Upper lobe of left lung (tissue), 6 donors: ENCODE data around the gene CAMK1D. TPM values are rescaled to one million over a fixed set of nuclear protein-coding genes. Genes with fewer than 3 reads are reported as not detected.

Source experiments
- ATAC-seq, 2 donors: fragments of 200-7000 bp; cut with Tn5 transposase; one replicate each; pipeline ENCODE4 v1.9.1; 2022; ENCODE audit warnings: mild to moderate bottlenecking in 2 of 2, moderate library complexity in 2 of 2; ENCODE audit not compliant: low FRiP score in 2 of 2
- DNase-seq, 2 donors: peaks; one replicate each; pipeline ENCODE4 v3.0.0-alpha.2; 2019 to 2020
- H3K27ac ChIP-seq, 4 donors: fragments of 200-600 bp; sonication (generic); one replicate each; pipeline ENCODE4 v1.5.1; 2016 to 2019
- H3K27me3 ChIP-seq, 4 donors: fragments of 200-600 bp; sonication (generic); one replicate each; pipeline ENCODE4 v1.5.1; 2017 to 2019
- H3K36me3 ChIP-seq, 4 donors: fragments of 200-600 bp; sonication (generic); one replicate each; pipeline ENCODE4 v1.5.1; 2016 to 2019
- H3K4me1 ChIP-seq, 4 donors: fragments of 200-600 bp; sonication (generic); one replicate each; pipeline ENCODE4 v1.5.1; 2018 to 2019
- H3K4me3 ChIP-seq, 4 donors: fragments of 200-600 bp; sonication (generic); one replicate each; pipeline ENCODE4 v1.5.1; 2017 to 2019; ENCODE audit warnings: mild to moderate bottlenecking in 2 of 4, moderate library complexity in 1 of 4
- H3K9me3 ChIP-seq, 4 donors: fragments of 200-600 bp; sonication (generic); one replicate each; pipeline ENCODE4 v1.5.1; 2018 to 2019
- CTCF ChIP-seq, 6 experiments: fragments of 450-650 bp in 4 of 6; fragments of 200-600 bp in 2 of 6; sonication (generic) in 2 of 6; IDR thresholded peaks; one replicate each; pipeline ENCODE4 v1.5.1; 2016 to 2019; ENCODE audit warnings: antibody characterized with exemption in 6 of 6
- EP300 ChIP-seq, 4 donors: sonication (generic); formaldehyde crosslinking; IDR thresholded peaks; one replicate each; pipeline ENCODE4 v1.5.1; 2017; ENCODE audit warnings: antibody characterized with exemption in 4 of 4, control low read depth in 2 of 4
- POLR2A ChIP-seq, 4 donors: fragments of 450-650 bp; IDR thresholded peaks; one replicate each; pipeline ENCODE4 v1.5.1; 2016 to 2017; ENCODE audit warnings: antibody characterized with exemption in 4 of 4, mild to moderate bottlenecking in 2 of 4
- POLR2AphosphoS5 ChIP-seq, 2 donors: sonication (generic); formaldehyde crosslinking; IDR thresholded peaks; one replicate each; pipeline ENCODE4 v1.5.1; 2017; ENCODE audit warnings: antibody characterized with exemption in 2 of 2
- WGBS, 2 donors: methylation state at CpG; one replicate each; pipeline ENCODE4 v1.1.5; 2017 to 2018; 5-methylcytosine and 5-hydroxymethylcytosine counted together
- total RNA-seq, 6 donors: library from RNA; depleted of rRNA in 4 of 6; stranded (reverse); fragments of >200 nt in 4 of 6; gene quantifications; one replicate each; pipeline versions ENCODE4 v1.1.0 to v1.2.1, GENCODE V29; 2016 to 2021
- donor health status: DM: no; HTN: no; CAD: no; lungs with moderate emphysema.
- donor health status: DM: no; HTN: yes; CAD: no; lungs with severe emphysema.

The CAMK1D gene
- total RNA-seq, 6 donors from 2014 or later, result 6.2 to 29.2 (median 19.0) TPM

DNA sequence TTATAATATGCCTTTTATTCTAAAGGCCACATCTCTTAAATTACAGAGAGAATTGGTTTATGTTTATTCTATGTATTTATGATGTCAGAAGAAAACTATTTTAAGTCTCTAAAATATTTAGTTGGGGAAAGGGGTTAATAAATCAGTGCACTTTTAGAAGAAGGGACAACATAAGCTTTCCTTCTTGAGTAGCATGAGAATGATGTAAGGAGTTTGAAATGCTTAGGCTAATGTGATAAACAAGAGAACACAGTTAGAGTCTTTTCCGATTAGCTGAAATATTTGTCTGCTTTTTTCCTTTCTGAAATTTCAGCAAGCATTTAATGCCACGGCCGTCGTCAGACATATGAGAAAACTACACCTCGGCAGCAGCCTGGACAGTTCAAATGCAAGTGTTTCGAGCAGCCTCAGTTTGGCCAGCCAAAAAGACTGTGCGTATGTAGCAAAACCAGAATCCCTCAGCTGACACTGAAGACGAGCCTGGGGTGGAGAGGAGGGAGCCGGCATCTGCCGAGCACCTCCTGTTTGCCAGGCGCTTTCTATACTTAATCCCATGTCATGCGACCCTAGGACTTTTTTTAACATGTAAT is 476.0 kb downstream of the CAMK1D start:
- Histone ChIP-seq H3K36me3 (peaks cover 0 to 8% (median 0%) of the 10 kb centered on the region in 4 donors), H3K4me1 (no peaks in the 10 kb centered on the region), H3K9me3 (no peaks in the 10 kb centered on the region), H3K4me3 (no peak overlapping the region), H3K27ac (no peak overlapping the region), H3K27me3 (no peaks in the 10 kb centered on the region)
- ATAC-seq (no peak), DNase-seq (no peak)
- 79 to 84% methylated on average over 12 of the region's 12 CpGs for WGBS, 2 donors
- TF ChIP-seq POLR2AphosphoS5 (IDR thresholded peaks at IDR 0.05) (no peak), POLR2A (IDR thresholded peaks at IDR 0.05) (no peak), EP300 (IDR thresholded peaks at IDR 0.05) (no peak), CTCF (IDR thresholded peaks at IDR 0.05) (no peak)

DNA sequence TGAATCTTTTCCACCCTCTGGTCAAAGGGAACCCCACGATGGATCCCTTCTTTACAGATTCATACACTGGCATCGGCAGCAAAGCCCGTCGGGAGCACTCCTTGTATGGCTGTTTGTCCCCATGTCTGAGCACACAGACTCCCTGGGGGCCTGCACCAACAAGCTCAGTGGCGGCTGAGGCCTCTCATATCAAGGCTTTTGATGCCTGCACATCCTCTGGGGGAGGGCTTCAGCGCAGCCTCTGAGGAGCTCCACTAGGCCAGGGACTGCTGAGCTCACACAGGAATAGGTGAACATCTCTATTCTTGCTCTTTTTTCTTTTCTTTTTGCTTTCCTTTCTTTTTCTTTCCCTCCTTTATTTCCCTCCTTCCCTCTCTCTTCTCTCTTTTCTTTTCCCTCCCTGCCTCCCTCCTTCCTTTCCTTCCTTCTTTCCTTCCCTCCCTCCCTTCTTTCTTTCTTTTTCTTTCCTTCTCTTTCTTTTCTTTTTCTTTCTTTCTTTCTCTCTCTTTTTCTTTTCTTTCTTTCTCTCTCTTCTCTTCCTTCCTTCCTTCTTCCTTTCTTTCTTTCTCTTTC is 477.5 kb downstream of the CAMK1D start:
- no peaks in the 10 kb centered on the region for H3K4me1 ChIP-seq
- WGBS, 2 donors, result 74 to 82% methylated on average over 4 to 6 of the region's 6 CpGs
- no peak overlapping the region for H3K27ac ChIP-seq
- no peak overlapping the region for H3K4me3 ChIP-seq
- DNase-seq (no peak), ATAC-seq (no peak)
- H3K9me3 ChIP-seq, result no peaks in the 10 kb centered on the region
- TF ChIP-seq EP300 (IDR thresholded peaks at IDR 0.05), result no peak
- no peak for TF ChIP-seq CTCF (IDR thresholded peaks at IDR 0.05)
- TF ChIP-seq POLR2A (IDR thresholded peaks at IDR 0.05), result no peak
- no peak for TF ChIP-seq POLR2AphosphoS5 (IDR thresholded peaks at IDR 0.05)
- peaks cover 0 to 8% (median 0%) of the 10 kb centered on the region in 4 donors for H3K36me3 ChIP-seq
- no peaks in the 10 kb centered on the region for H3K27me3 ChIP-seq

DNA sequence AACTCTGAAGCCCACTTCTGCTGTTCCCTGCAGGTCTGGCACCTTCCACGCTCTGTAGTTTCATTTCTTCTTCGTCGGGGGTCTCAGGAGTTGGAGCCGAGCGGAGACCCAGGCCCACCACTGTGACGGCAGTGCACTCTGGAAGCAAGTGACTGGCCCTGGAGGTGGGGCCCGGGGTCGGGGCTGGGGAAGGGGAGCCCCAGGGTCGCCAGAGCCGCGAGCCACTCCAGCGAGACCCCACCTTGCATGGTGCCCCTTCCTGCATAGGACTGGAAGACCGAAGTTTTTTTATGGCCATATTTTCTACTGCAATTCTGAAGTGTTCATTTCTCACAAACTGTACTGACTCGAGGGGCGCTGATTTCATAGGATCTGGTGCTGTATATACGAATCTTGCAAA is 479.4 kb downstream of the CAMK1D start:
- Histone ChIP-seq H3K27ac (no peak overlapping the region), H3K27me3 (no peaks in the 10 kb centered on the region), H3K4me1 (no peaks in the 10 kb centered on the region), H3K36me3 (peaks cover 0 to 8% (median 0%) of the 10 kb centered on the region in 4 donors), H3K4me3 (no peak overlapping the region), H3K9me3 (no peaks in the 10 kb centered on the region)
- DNase-seq (no peak), ATAC-seq (no peak)
- TF ChIP-seq EP300 (IDR thresholded peaks at IDR 0.05) (no peak), POLR2AphosphoS5 (IDR thresholded peaks at IDR 0.05) (no peak), POLR2A (IDR thresholded peaks at IDR 0.05) (no peak), CTCF (IDR thresholded peaks at IDR 0.05) (no peak)
- 94 to 96% methylated on average over 16 of the region's 16 CpGs for WGBS, 2 donors

DNA sequence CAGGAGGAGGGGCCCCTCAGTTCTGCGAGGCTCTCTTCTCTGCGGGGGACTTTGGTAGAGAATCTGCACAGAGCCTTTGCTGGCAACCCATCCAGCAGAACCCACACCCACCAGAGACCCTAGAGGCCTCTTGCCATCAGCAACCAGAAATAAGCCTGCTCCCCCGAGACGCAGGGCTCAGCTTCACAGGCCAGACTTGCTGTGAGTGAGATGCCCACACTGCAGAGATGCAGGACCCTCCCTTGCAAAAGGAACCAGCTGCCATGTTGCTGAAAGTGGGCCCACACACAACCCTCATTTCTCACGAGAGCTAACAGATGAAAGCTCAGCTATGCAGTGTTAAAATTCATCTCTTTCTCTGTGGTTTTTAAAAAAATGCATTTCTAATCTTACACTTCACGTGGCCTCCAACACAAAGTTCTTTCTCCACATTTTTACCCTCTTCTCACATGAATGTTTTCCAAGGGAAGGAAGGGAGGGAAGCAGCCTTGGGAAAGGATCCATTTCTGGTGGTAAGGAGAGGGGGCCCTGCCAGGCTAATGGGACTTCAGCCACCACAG is 480.6 kb downstream of the CAMK1D start:
- WGBS, 2 donors, result 88% methylated on average over 6 of the region's 6 CpGs
- peaks cover 0 to 8% (median 0%) of the 10 kb centered on the region in 4 donors for H3K36me3 ChIP-seq

More for the DNA sequence above, 480.6 kb downstream of the CAMK1D start:
- no peaks in the 10 kb centered on the region for H3K27me3 ChIP-seq
- ATAC-seq (no peak), DNase-seq (no peak)
- H3K9me3 ChIP-seq, result no peaks in the 10 kb centered on the region
- H3K4me3 ChIP-seq, result no peak overlapping the region
- no peaks in the 10 kb centered on the region for H3K4me1 ChIP-seq
- TF ChIP-seq POLR2A (IDR thresholded peaks at IDR 0.05), result no peak
- TF ChIP-seq POLR2AphosphoS5 (IDR thresholded peaks at IDR 0.05), result no peak
- TF ChIP-seq CTCF (IDR thresholded peaks at IDR 0.05), result no peak
- TF ChIP-seq EP300 (IDR thresholded peaks at IDR 0.05), result no peak
- no peak overlapping the region for H3K27ac ChIP-seq
